Hematopoietic multipotent progenitor cell treated with erythropoietin and hydrocortisone succinate and interleukin-3 and kit ligand, for 4 days (in vitro differentiated cells): ENCODE data around the gene KYAT1.

Experiments used
- DNase-seq: peaks from one replicate; pipeline ENCODE4 v3.0.0-alpha.2; 2015

KYAT1 gene

DNA sequence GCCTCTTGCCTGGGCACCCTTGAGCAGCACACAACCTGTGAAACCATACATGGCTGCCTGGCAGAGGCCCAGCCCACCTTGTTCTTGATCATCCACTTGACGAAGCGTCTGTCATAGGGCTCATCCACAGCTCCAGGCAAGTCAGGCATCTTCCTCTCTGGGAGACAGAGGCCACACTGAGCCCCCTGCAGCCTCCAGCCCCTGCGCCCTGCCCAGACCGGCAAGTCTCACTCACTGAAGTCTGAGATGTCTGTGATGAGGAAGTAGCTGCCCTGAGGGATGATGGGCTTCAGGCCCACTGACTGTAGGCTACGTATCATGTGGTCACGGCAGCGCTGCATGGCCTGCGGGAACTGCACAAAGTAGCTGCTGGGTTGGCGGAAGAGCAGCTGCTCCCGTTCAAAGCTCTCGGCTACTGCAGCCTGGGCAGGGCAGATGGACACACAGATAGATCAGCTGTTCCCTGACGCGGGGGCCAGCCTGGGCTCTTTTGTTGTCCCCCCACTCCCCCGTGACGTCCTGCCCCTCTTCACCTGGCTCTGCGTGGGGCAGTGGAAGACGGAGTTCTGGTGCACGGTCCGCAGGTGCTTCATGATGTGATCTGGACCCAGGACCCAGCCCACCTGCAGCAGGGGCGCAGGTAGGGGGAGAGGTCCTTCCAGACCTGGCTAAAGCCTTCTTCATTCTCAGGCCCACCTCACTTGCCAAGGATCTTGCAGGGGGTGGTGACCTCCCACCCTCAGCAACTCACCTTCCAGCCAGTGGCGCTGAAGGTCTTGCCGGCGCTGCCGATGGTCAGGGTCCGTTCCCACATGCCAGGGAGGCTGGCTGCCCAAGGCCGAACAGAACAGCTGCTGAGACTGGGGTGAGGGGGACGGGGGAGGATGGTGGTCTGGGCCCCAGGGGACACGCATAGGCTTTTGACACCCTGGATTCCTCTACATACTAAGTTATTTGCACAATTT lies 46.2 kb downstream of the KYAT1 start:
- no peak for DNase-seq

DNA sequence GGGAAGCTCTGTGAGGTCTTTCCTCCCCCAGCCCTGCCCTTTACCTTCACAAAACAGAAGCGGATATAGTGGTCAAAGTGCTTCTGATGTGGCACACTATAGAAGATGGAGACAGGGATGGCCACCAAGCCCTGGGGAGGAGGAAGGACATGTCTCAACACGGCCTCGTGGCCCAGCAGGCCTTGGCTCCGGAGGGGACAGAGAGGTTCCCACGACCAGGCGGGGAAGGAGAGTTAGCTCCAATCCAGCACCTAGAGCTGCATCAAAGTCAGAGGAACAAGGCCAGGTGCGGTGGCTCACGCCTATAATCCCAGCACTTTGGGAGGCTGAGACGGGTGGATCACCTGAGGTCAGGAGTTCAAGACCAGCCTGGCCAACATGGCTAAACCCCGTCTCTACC lies 48.1 kb downstream of the KYAT1 start:
- DNase-seq: no peak

DNA sequence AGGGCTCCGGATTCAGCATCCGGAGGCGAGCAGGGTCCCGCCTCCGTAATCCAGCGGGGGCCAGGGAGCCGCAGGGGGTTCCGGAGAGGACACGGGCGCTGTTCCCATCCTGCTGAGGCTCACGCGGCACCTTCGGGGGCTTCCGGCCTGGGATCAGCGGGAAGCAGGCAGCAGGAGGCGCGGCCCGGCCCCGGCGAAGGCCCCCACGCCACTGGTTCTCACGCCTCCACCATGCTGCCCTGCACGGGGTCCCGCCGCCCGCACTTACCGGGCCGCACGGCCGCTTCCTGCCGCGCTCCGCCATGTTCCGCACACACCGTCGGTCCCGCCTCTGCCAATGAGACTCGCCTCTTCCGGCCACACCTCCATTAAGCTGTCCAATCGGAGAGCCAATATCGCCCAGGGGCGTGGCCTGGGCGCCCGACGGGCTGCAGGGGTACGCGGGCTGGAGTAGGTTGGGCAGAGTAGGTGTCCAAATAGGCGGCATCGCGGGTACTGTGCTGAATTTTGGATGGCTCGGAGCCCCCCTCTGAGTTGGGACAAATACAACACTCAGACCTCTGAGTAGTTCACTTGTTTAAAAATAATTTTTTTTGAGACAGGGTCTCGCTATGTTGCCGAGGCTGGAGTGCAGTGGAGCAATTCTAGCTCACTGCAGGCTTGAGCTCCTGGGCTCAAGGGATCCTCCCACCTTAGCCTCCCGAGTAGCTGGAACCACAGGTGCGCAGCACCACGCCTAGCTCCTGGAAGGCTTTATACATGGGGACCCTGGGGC lies 52.1 kb downstream of the KYAT1 start, which contains the start of gene SPOUT1:
SPOUT1 (minus strand) TSS at position 318 of the 775 bp plus-strand sequence; CDS start at position 304, 14 bp downstream.
- peak; percentile 98 for DNase-seq

DNA sequence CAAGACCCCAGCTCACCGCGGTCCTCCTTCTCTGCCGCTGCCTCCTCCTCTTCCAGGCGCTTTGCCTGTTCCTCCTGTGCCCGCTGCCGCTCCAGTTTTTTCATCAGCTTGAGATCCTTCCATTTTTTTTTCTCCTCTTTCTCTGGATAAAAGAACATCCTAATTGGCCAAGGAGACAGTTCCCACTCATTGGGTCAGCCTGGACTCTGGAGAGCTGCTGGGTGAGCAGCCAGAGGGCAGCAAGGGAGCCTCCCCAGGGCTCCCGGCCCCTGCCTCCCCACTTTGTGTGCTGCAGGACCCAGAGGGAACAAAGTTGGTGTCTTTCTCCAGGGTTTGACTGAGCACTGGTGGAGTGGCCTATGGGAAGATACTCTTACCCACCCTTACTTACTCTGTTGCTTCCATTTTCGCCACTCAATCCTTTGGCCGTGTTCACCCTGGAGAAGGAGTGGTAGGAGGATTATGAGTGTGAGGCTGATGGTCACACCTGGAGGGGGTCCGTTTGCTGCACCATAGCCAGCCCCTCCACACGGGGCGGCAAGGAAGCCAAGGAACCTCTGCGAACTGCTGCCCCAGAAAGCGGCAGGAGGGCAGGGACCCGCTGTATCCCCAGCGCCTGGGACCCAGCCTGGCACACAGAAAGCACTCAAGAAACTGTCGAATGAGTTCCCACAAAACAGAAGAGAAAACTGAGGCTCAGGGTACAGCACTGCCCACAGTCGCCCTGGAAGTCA lies 52.9 kb downstream of the KYAT1 start:
- DNase-seq: no peak

DNA sequence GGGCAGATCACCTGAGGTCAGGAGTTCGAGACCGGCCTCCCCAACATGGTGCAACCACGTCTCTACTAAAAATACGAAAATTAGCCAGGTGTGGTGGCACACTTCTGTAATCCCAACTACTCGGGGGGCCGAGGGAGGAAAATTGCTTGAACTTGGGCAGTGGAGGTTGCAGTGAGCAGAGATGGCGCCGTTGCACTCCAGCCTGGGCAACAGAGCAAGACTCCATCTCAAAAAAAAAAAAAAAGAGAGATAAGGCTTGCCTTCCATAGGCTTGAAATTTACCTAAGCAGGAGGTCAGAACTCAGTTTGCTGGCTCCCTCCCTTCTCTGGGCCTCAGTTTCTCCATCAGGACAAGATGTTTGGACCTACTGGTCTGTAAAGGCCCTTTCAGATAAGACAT lies 53.5 kb downstream of the KYAT1 start:
- DNase-seq: no peak

DNA sequence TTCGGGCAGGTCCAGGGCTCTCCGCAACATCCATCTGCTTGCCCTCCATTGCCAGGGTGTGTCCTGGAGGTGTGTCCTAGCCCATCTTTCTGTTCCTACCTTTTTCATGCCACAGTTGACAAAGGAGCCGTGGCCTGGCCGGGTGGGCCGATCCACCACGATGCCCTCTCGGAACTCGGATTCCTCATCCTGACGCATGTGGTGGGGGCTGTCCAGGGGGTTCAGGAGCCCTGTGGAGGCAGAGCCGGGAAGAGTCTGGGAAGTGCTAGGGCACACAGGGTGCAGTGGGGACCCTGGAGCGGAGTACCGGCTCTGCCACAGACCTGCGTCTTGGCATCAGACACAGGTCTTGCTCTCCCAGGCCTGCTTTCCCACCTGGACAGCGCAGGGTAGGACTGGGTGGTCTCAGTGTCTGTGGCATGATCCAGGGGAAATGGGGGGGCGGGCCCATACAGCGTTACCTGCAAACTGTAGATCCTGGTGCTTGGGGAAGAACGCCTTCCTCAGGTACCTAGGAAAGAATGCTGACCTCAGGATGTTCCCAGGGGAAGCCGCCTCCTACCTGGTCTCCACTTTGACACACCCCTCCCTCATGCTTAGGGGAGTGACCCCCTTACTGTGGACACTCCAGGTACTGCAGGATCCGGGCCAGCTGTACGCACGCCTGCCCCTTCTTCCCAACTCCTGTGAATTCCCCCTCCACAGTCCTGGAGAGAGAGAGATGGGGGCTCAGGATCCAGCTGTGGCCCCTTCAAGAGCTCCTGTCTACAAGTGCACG lies 55.6 kb downstream of the KYAT1 start:
- no peak for DNase-seq

DNA sequence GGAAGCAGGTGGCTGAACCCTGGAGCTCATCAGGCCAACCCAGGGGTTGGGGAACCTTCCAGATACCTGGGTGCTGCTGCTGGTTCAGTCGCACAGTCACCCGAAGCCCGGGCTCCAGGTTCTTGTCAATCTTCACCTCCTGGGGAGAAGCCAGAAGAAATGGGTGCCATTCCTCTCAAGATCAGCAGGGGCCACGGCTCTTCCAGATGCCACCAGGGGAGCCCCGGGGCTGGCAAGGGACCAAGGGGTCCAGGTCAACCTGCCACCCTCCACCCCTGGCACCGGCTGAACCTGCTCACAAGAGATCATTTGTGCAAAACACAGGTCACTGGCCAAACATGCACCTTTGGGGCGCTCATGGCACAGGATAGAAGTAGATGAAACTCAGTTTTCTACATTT lies 56.8 kb downstream of the KYAT1 start:
- no peak for DNase-seq

DNA sequence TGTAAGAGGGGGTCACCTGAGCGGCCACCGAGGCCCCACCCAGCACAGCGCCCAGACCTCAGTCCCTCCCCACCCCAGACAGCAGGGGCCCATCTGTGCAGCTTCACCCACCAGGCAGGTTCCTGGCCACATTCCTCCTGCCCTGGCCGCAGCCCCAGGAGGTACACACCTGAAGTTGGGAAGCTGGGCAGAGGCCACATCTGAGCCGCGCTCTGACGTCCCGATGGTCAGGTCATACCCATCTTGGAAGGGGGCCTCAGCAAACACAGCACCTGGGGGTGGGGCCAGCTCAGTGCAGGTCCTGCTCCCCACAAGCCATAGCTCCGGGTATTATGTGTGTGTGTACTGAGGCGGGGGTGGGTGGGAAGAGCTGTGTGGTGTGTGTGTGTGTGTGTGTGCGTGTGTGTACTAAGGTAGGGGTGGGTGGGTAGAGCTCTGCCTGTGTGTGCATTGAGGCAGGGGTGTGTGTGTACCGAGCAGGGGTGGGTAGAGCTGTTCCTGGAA lies 57.8 kb downstream of the KYAT1 start:
- DNase-seq: no peak

DNA sequence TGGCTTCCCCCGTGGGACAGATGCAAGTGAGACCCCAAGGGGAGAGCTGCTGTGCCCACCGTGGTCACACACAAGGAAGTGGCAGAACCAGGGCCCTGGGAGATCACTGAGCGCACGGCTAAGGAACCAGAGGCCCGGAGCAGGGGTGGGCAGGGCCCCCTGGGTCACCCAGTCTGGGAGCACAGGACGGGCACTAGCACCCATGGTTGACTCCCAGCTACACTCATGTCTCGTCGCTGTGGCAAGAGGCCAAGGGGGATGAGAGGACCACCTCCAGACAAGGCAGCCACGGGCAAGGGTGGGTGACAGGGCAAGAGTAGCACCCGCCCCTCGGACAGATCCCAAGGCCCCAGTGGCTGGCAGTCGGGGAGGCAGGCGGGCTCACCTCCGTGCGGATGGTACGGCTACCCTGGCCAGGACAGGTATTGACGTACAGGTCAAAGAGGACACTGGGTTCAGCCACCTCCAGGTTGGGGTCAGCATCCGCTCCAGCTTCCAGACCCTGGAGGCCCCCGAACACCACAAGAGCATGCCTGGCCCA lies 58.3 kb downstream of the KYAT1 start:
- DNase-seq: no peak

DNA sequence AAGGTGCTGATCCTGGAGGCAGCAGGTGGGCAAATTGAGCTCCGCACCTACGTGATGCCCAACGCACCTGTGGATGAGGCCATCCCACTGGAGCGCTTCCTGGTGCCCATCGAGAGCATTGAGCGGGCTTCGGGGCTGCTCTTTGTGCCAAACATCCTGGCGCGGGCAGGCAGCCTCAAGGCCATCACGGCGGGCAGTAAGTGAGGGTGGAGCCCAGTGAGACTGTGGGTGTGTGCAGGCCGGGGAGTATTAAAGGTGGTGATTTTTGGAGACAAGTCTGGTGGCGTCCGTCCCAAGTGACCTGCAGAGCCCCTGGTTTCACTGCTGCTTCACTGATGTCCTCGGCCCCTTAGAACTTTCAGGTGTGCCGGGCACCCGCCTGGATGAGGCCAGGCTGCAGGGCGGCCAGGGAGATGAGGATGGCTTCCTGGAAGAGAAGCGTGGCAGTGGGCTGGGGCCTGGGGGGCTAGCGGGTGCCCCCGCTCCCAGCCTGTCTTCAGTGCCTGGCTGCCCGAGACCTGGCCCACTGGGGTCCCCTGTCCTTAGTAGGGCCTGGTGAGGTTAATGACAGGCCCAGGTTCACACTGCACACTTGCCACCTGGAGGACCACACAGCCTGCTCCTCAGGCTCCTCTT lies 59.2 kb downstream of the KYAT1 start:
- no peak for DNase-seq

DNA sequence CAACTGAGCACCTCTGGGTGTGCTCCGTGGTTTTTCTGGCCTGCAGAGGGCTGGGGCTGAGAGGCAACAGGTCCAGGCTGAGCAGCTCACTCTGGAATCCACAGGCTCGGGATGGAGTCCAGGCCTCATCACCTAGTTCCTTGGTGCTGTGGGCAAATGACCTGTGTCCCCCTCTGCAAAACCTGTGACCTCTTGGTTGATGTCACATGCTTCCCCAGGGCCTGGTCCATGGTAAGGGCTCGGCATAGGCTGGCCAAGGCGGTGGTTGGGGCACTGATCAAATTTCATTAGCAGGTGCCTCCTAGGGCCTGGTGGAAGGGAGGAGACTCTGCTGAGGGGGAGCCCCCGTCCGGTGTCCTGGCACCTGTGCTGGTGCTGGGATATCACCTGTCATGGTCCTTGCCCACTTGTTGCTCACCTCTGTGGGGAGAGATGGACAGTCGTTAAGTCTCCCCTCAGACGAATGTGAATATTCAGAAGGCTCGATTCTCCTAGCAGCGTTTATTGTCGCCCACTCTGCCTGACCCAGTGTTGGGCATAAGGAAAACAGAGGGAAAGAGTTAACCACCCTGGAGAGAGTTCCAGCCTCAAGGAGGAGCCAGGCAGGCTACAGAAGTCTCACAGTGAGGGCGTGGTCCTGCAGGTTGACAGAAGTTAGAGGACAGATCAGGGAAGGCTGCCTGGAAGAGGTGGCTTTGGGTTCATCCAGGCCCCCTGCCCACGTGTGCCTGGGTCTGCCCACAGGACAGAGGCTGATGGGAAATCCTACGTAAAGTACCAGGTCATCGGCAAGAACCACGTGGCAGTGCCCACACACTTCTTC lies 60.0 kb downstream of the KYAT1 start:
- no peak for DNase-seq

DNA sequence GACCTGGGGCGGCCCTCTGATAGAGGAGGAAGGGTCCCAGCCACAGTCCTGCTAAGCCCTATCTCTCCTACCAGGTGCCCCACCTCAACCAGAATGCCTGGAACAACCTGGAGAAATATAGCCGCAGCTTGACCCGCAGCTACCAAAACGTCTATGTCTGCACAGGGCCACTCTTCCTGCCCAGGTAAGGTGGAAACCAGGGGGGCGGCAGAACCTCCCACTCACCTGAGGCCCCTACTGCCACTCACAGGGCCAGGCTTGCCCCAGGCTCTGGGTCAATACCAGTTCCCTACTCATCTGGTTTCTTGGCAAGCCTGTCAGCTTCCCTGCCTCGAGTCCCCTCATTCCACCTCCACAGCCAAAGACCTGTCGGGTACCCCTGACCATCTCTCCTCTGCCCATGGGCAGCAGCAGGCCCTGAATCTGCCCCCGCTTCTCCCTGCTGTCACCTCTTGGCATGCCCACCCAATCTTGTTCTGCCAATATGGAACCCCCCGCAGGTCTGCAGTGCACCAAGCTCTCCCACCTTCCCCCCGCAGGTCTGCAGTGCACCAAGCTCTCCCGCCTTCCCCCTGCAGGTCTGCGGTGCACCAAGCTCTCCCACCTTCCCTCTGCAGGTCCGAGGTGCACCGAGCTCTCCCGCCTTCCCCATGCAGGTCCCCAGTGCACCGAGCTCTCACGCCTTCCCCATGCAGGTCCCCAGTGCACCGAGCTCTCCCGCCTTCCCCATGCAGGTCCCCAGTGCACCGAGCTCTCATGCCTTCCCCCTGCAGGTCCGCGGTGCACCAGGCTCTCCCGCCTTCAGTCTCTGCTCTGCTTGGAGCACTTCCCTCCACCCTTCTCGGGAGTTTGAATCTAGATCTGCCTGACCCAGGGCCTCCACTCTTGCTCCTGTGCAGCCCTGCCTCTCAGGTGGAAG lies 60.8 kb downstream of the KYAT1 start:
- DNase-seq: no peak

DNA sequence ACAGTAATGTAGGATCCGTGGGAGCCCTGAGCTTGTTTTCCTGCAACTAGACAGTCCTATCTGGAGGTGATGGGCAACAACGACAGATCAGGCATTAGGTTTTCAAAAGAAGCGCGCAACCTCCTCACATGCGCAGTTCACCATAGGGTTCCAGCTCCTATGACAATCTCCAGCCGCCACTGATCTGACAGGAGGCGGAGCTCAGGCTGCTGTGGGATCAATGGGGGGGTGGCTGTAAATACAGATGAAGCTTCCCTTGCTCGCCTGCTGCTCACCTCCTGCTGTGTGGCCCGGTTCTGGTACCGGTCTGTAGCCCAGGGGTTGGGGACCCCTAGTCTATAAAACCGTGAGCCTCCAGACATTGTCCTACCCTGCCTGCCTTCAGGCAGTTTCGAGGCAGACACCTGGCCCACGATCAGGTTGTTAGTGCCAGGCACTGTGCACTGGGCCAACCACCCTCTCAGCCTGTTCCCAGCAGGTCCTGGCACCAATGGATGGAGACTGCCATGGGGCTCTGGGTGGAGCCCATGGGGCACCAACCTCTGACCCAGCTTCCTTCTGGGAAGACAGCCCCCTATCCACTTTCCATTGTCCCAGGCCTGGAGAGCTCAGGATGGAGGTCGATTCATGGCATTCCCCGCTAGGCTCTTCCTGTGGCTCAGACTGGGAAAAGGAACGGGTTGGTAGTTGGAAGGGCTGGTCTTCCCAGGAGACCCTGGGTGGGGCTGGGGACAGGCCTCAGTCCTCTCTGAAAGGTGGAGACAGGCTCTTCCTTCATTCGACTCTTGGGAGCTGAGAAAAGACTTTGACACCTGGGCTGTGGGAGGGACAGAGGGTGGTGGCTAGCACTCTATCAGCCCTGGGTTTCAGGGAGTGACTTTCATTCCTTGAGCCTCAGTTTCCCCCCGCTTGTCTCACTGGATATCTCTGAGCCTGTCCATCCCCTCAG lies 61.8 kb downstream of the KYAT1 start:
- DNase-seq: peak; percentile 45

DNA sequence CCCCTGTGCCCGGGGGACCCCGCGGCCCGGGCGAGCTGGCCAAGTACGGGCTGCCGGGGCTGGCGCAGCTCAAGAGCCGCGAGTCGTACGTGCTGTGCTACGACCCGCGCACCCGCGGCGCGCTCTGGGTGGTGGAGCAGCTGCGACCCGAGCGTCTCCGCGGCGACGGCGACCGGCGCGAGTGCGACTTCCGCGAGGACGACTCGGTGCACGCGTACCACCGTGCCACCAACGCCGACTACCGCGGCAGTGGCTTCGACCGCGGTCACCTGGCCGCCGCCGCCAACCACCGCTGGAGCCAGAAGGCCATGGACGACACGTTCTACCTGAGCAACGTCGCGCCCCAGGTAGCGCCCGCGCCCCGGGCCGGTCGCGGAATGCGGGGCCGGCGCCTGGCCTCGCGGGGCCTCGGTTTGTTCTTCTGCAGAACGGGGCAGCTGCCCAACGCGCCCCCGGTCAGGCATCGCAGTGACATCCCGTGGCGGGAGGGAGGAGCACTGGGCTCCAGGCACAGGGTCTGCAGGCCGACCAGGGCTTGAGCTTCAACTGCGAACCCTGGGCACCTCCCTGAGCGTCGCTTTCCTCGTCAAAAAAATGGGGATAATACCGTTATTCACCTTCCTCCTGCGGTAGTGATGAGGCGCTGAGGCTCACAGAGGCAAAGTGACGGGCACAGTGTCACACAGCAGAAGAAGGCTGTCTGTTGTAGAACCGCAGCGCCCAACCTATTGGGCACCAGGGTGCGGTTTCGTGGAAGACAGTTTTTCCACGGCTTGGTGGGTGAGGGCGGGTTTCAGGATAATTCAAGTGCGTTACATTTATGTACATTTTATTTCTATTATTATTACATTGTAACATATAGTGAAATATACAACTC lies 62.7 kb downstream of the KYAT1 start:
- peak; percentile 74 for DNase-seq

DNA sequence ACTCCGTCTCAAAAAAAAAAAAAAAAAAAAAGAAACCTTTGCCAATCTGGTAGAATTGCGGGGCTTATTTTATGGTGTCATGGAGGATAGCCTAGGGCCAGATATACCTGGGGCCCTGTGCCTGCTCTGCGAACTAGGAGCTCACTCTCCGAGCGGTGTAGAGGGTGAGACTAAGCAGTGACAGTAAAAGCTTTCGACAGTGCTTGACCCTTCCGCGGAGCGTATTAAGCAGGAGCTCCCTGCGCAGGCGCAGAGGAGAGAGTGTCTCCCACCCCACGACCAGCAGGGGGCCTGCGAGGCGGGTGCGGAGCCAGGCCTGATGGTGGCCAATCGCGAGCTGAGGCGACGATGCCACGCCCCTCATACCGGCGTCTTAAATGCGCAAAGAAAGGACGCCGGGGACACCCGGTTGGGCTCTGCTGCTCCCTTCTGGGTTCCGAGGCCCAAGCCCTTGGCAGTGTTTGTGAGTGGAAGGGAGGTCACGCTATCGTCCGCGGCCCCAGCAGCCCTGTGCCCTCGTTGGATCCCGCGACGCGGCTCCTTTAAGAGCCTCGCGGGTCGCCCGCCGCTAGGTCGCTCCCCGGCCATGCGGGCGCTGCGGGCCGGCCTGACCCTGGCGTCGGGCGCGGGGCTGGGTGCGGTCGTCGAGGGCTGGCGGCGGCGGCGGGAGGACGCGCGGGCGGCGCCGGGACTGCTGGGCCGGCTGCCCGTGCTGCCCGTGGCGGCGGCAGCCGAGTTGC lies 63.5 kb downstream of the KYAT1 start, which contains the start of gene ENDOG:
ENDOG (plus strand) TSS at position 402 of the 740 bp plus-strand sequence; CDS start at position 587, 185 bp downstream.
- peak; percentile 99 for DNase-seq

DNA sequence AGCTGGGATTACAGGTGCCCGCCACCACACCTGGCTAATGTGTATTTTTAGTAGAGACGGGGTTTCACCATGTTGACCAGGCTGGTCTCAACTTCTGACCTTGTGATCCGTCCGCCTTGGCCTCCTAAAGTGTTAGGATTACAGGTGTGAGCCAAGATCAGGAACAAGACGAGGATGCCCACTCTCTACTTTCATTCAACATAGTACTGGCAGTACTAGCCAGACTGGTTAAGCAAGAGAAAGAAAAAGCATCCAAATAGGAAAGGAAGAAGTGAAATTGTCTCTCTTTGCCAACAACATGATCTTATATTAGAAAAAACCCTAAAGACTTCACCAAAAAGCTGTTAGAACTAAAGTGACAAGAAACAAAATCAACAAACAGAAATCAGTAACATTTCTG lies 70.9 kb downstream of the KYAT1 start:
- DNase-seq: no peak
